Retinal pigment epithelial cell (primary cell): ENCODE measurements around the gene B4GALT7.

Source experiments
- DNase-seq: peaks from one replicate; pipeline ENCODE4 v3.0.0-alpha.2; 2010; ENCODE audit warnings: low read depth
- H3K4me3 ChIP-seq: 2 replicates; pipeline ENCODE4 v1.5.1; 2011; ENCODE audit warnings: mild to moderate bottlenecking, low read length, control low read depth, moderate library complexity
- CTCF ChIP-seq: conservative IDR thresholded peaks from 2 replicates; pipeline ENCODE4 v1.5.1; 2011; ENCODE audit warnings: low read depth, low read length, control low read depth, inconsistent platforms

The B4GALT7 gene

GRCh38 chr5:177593511-177593910, 6.4 kb upstream of the B4GALT7 start:
- no peak for TF ChIP-seq CTCF
- H3K4me3 ChIP-seq = no peak overlapping the region
- no peak for DNase-seq

- no peak overlapping the region for H3K4me3 ChIP-seq
- TF ChIP-seq CTCF = no peak
- no peak for DNase-seq
Observed at GRCh38 chr5:177594071-177594470, 5.9 kb upstream of the B4GALT7 start.

GRCh38 chr5:177595026-177595585, 4.8 kb upstream of the B4GALT7 start:
- no peak for TF ChIP-seq CTCF
- H3K4me3 ChIP-seq = no peak overlapping the region
- DNase-seq = no peak

GRCh38 chr5:177595991-177596774, 3.7 kb upstream of the B4GALT7 start:
- no peak for TF ChIP-seq CTCF
- H3K4me3 ChIP-seq = no peak overlapping the region

GRCh38 chr5:177596775-177597238, 3.1 kb upstream of the B4GALT7 start:
- TF ChIP-seq CTCF = no peak
- no peak for DNase-seq
- H3K4me3 ChIP-seq = no peak overlapping the region

More at GRCh38 chr5:177595991-177596774, 3.7 kb upstream of the B4GALT7 start:
- DNase-seq = no peak

GRCh38 chr5:177598477-177598876, 1.5 kb upstream of the B4GALT7 start:
- no peak for DNase-seq
- no peak overlapping the region for H3K4me3 ChIP-seq
- TF ChIP-seq CTCF = no peak
